Left kidney (tissue), 2 donors: ENCODE results near the gene MESP2. TPM values are rescaled to one million over a fixed set of nuclear protein-coding genes. Genes with fewer than 3 reads are reported as not detected.

ENCODE experiments used
- DNase-seq: peaks from one replicate; pipeline ENCODE4 v3.0.0-alpha.2; 2013
- polyA plus RNA-seq: library from polyadenylated mRNA; unstranded; fragments of 120-200 nt; gene quantifications from one replicate; pipeline ENCODE4 v1.2.1, GENCODE V29; 2013; ENCODE audit not compliant: insufficient read length

The MESP2 gene
- polyA plus RNA-seq, 1 donor: 0.45 TPM

DNA sequence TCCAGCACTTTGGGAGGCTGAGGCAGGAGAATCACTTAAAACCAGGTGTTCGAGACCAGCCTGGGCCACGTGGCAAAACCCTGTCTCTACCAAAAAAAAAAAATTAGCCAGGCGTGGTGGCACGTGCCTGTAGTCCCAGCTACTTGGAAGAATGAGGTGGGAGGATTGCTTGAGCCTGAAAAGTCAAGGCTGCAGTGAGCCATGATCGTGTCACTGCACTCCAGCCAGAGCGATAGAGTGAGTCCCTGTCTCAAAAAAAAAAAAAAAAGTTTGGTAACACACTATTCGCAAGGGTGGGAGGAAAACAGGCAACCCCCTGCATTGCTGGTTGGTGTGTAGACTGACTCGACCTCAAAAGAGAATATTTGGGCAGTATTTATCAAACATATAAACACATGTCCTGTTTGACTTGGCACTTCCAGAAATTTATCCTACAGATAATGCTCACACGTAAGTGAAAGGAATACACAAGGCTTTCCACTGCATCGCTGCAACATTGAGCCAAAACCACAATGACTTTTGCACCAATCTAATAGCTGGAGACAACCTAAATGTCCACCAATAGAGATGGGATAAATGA is 41.7 kb downstream of the MESP2 start:
- DNase-seq: no peak

DNA sequence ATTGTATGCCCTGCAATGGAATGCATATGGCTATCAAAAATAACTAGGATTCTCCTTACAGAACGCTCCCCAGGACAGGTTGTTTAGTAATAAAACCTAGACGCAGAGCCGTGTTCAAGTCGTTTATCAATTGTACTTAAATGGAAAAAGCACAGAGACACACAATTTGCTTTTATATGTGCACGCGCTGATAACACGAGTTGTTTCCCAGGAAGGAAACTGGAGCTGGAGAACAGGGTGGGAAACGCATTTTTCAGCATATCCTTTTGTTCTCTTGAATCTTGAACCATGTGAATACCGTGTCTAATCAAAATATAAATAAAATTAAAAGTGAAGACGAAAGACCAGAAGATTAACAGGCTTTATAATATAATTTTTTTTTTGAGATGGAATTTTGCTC is 42.2 kb downstream of the MESP2 start:
- no peak for DNase-seq

DNA sequence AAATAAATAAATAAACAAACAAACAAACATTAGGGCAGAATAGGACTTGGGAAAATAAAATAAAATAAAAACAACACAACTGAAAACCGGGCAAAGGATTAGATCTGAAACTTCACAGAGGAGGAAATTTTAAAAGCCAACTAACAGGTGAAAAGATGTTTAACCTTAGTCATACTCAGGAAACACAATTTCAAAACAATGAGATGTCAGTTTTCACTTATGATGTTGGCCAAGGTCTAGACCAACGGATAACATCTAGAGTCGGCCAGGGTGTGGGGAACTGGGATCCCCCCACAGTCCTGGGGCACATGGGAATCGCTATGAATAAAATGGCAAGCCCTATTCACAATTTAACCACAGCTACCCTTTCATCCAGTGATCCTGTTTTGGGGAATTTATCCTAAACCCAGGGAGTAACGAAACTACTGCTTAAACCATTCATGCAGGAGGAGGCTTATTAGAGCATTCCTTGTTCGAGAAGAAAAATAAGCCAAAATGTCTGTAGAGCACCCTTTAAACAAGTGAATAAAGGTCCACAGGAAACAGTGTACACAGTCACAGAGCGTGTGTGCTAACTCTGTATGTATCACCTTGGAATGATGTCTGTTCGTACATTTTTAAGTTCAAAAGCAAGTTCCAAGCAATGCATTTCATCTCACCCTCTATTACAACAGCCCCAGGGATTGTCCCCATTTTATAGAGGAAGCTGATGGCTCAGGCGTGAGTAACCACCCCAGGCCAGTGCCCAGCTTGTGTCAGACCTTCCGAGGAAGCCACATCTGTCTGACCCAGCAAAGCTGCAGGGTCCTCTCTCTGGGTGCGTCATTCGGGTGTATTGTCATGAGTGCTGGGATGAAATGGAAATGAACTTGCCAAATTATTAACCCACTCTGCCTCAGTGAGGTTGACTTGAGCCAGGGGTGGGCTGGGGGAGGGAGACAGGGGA is 44.8 kb downstream of the MESP2 start:
- DNase-seq: no peak

DNA sequence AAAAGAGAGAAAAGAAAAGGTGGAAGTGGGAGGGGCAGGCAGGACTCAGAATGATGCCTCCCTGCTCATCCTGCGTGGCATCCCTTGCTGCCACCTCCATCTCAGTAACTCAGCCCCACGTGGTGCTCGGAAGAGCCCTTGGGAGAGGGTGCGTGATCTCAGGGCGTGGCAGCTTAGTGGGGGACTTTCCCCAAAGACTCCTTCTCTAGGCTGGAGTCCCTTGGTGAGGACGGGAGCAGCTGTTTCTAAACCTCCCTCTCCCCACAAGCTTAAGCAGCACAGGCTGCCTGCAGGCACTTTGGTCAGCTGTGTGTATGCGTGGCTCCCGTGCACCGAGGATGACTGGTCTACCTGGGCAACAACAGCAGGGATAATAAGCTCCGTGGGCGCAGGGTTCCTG is 45.9 kb downstream of the MESP2 start:
- no peak for DNase-seq

DNA sequence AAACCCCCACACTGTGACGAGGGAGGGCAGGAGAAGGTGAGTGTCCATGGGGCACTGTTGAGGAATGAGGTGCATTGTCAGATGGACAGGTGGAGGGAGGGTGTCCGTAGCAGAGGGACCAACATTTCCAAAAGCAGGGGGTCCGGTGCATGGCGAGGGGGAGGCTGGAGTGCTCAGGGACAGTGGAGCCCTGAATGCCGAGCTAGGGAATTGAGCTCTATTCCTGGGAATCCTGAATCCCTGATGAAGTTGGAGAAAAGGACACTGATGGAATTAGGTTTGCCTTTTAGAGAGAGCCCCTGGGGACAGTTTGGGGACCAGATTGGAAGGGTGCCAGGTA is 46.4 kb downstream of the MESP2 start:
- no peak for DNase-seq

DNA sequence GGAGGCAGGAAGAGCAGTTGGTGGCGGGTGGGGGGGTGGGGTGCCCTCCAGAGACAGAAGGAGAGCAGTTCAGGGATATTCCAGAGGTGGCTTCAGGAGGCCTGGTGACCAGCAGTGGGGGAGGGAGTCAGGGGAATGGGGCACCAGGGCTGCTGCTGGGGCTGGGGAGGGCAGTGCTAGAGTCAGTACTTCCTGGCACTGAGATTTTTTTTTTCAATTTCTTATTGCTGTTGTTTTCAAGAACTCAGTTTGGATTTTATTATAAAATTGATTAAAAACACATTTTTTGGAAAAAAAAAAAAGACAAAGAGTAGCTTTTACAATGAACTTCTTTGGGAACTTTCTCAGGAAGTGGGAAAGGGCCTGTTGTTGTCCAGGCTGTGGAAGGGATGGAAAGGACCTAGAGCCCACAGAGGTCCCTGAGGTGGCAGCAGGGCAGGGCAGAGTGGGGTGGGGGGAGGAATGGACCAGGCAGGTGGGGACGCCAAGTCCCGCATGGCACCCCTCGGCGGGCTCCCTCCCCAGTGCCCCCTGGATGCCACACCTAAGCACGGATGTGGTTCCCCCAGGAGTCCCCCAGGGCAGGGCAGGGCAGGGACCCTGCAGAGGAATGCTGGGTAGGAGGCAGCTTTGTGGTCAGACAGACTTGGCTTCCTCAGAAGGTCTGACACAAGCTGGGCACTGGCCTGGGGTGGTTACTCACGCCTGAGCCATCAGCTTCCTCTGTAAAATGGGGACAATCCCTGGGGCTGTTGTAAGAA is 47.0 kb downstream of the MESP2 start:
- DNase-seq: no peak

DNA sequence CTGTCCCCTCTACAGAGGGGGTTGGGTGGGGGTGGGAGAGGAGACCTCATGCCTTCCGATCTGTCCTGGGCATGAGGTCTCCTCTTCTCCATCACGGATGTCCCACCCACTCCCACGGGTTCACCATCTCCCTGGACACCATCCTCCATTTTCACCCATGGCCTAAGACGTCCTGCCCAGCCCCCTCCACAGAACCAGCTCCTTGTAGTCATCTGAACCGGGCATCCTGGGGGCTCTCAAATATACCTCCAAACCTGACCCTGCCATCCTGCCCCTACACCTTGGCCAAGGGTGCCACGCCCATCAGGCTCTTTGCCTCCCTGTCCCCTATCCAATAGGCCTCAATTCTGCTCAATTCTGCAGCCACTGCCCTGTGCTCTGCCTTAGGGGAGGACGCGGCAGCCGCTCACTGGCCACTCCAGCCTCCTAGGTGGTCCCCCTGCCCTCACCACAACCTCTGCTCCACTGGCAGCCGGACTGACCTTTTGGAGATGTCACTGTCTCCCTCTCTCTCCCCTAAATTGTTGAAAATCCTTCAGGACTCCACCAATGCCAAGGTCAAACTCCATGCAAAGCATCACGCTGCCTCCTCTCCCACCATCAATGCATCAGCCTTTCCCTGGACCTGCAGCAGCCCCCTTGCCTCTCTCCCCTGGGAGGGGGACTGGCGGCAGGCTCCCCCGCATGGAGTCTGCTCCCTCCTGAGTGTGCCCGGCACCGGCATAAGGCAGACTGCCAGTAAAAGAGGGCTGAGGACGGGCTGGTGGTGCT is 47.9 kb downstream of the MESP2 start:
- DNase-seq: no peak

DNA sequence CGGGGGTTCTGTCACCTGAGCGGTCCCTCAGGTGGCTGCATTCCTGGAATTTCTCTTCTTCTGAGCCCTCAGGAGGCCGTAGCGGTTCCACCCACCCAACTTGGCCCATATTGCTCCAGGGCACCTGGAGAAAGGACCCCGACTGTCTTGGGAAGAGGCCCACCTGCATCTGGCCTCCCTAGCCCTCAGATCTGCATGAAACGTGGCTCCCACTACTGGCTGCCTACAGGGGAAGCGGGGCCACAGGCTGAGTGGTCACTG is 48.4 kb downstream of the MESP2 start:
- no peak for DNase-seq

DNA sequence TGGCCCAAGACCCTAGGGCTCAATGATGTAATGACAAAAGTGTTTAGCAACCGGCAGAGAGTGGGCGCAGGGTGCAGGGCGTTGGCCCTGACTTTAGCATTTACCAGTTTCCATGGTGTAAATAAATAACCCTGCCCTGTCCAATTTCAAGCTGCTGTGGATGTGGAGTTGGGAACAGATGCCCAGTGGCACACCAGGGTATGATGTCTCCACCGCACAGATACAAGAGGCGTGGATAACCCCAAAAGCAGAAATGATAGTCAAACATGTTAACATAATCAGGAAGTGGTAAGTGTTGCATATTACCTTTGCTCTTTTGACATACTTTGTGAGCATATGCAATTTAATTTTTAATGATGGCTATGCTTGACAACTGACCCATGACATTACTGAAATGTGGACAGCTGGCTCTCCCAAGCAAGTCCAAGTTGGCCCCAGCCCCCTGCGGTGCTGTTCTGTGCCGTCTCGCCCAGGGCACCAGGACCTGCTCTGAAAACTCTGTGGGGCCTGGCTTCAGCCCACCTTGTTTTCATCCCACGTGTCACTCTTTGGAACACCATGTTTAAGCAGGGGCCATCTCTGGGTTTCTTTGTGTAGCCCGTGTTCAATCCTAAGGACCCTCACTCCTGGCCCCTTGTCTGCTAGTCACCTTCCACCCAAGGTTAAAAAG is 49.3 kb downstream of the MESP2 start:
- no peak for DNase-seq

DNA sequence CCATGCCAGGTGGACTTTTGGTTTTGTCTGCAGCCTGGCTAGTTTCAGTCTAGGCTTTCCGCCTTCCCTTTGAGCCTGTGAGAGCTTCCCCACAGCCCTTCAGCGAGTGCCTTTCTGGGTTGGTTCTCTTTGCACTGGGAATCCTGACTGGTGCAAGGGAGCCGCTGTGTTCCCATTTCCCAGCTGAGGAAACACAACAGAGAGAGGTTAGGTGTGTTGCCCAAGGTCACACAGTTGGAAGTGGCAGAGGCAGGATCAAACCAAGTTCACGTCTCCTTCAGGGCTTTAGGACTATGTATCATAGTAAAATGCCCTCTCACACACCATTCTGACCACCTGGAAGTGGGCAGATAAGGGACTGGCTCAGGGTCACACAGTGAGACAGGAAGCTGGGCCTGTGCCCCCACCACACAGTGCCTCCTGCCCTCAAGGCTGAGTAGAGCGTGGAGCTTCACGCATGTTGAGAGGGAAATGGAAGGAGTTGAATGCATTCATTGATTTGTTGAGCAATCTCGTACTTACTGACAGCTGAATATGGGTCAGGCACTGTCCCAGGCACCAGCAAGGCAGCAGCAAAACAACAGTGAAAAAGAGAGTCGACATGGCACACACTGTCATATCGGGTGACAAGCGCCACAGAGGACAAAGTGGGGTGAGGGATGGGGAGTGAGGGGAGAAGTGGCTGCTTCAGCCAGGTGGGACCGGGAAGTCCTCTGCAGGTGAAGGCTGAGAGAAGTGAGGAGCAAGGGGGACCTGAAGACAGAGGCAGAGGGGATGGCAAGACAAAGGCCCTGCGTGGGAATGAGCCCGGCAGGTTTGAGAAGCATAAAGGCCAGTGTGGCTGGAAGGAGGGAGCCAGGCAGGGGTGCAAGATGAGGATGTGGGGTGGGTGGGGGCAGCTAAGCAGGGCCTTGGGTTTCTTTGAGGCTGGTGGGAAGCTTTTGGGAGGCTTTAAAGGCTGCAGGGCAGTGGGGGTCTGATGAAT is 50.8 kb downstream of the MESP2 start:
- no peak for DNase-seq

DNA sequence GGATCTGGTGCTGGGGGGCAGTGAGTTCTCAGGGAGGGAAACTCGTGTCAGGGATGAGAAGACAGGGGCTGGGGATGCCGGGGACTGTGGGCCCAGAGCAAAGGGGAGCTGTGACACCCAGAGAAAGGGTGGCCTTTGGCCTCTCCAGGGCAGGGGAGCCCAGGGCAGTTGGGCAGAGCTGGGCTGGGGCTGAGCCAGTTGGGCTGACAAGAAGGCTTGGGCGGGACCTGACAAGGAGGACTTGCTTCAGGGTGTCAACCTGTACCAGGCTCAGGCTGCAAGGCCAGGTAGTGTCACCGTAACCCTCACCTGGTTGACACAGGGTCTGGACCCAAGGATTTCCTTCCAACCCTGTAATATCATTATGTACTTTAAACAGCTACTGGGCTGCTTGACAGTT is 51.7 kb downstream of the MESP2 start:
- no peak for DNase-seq

Other genes starting within 250 kb of the MESP2 start
- 17.9 TPM for gene TICRR, start 200.9 kb upstream of the MESP2 start, polyA plus RNA-seq
- 13.7 TPM for gene KIF7, start 120.9 kb upstream of the MESP2 start, polyA plus RNA-seq
- gene PLIN1, start 97.0 kb upstream of the MESP2 start, polyA plus RNA-seq: 1.4 TPM
- 24.4 TPM for gene PEX11A, start 85.6 kb upstream of the MESP2 start, polyA plus RNA-seq
- 3.7 TPM for gene WDR93, start 85.5 kb upstream of the MESP2 start, polyA plus RNA-seq
- gene MESP1, start 25.1 kb upstream of the MESP2 start, polyA plus RNA-seq: 0.52 TPM
- 135 TPM for gene ANPEP, start 38.5 kb downstream of the MESP2 start, polyA plus RNA-seq
- gene AP3S2, start 117.7 kb downstream of the MESP2 start, polyA plus RNA-seq: 49.1 TPM
- 33.1 TPM for gene ARPIN, start 136.6 kb downstream of the MESP2 start, polyA plus RNA-seq
- gene ZNF710, start 225.0 kb downstream of the MESP2 start, polyA plus RNA-seq: 18.1 TPM